RWPE2 (cell line): Measurements from ENCODE around the gene DPF3.

ENCODE experiments used
- ATAC-seq: fragments of 200-7000 bp; cut with Tn5 transposase; 3 replicates; pipeline ENCODE4 v1.9.1; 2021; ENCODE audit warnings: low read depth
- DNase-seq: peaks from one replicate; pipeline ENCODE4 v3.0.0-alpha.2; 2020; ENCODE audit warnings: low spot score
- H3K27ac ChIP-seq: fragments of 450-650 bp; 2 replicates; pipeline ENCODE4 v1.5.1; 2017; ENCODE audit warnings: mild to moderate bottlenecking; ENCODE audit not compliant: poor library complexity, severe bottlenecking
- H3K27me3 ChIP-seq: fragments of 250-450 bp; sonication (Bioruptor Pico); 2 replicates; pipeline ENCODE4 v1.5.1; 2021; ENCODE audit warnings: mild to moderate bottlenecking, moderate library complexity; ENCODE audit not compliant: insufficient read depth, poor library complexity, severe bottlenecking
- H3K36me3 ChIP-seq: fragments of 250-450 bp; sonication (Bioruptor Pico); 2 replicates; pipeline ENCODE4 v1.5.1; 2020; ENCODE audit warnings: low read depth, mild to moderate bottlenecking, moderate library complexity
- H3K4me1 ChIP-seq: fragments of 250-450 bp; sonication (Bioruptor Pico); 2 replicates; pipeline ENCODE4 v1.5.1; 2021; ENCODE audit warnings: mild to moderate bottlenecking, moderate library complexity; ENCODE audit not compliant: insufficient read depth, poor library complexity, severe bottlenecking
- H3K4me3 ChIP-seq: fragments of 250-450 bp; sonication (Bioruptor Pico); 2 replicates; pipeline ENCODE4 v1.5.1; 2021; ENCODE audit warnings: mild to moderate bottlenecking, moderate library complexity; ENCODE audit not compliant: severe bottlenecking
- H3K9me3 ChIP-seq: fragments of 250-450 bp; sonication (Bioruptor Pico); 2 replicates; pipeline ENCODE4 v1.5.1; 2021; ENCODE audit warnings: mild to moderate bottlenecking, moderate library complexity; ENCODE audit not compliant: severe bottlenecking
- CTCF ChIP-seq: fragments of 450-650 bp; IDR thresholded peaks from one replicate; pipeline ENCODE4 v1.5.1; 2017; ENCODE audit warnings: mild to moderate bottlenecking, moderate library complexity; ENCODE audit not compliant: poor library complexity, severe bottlenecking

Gene DPF3

GRCh38 chr14:72740966-72741825, 152.7 kb downstream of the DPF3 start:
- no peak for ATAC-seq
- no peaks in the 10 kb centered on the region for H3K9me3 ChIP-seq
- H3K4me1 ChIP-seq = peaks cover 11% of the 10 kb centered on the region
- no peaks in the 10 kb centered on the region for H3K27me3 ChIP-seq
- H3K4me3 ChIP-seq = no peak overlapping the region
- no peak for TF ChIP-seq CTCF
- no peak for DNase-seq
- no peak overlapping the region for H3K27ac ChIP-seq
- no peaks in the 10 kb centered on the region for H3K36me3 ChIP-seq

- DNase-seq (no peak), ATAC-seq (no peak)
- no peak for TF ChIP-seq CTCF
- H3K9me3 ChIP-seq = no peaks in the 10 kb centered on the region
- no peaks in the 10 kb centered on the region for H3K36me3 ChIP-seq
- peaks cover 5% of the 10 kb centered on the region for H3K4me1 ChIP-seq
- no peak overlapping the region for H3K4me3 ChIP-seq
- no peaks in the 10 kb centered on the region for H3K27me3 ChIP-seq
- H3K27ac ChIP-seq = no peak overlapping the region
Measured at GRCh38 chr14:72740504-72740961, 153.4 kb downstream of the DPF3 start.

DNA sequence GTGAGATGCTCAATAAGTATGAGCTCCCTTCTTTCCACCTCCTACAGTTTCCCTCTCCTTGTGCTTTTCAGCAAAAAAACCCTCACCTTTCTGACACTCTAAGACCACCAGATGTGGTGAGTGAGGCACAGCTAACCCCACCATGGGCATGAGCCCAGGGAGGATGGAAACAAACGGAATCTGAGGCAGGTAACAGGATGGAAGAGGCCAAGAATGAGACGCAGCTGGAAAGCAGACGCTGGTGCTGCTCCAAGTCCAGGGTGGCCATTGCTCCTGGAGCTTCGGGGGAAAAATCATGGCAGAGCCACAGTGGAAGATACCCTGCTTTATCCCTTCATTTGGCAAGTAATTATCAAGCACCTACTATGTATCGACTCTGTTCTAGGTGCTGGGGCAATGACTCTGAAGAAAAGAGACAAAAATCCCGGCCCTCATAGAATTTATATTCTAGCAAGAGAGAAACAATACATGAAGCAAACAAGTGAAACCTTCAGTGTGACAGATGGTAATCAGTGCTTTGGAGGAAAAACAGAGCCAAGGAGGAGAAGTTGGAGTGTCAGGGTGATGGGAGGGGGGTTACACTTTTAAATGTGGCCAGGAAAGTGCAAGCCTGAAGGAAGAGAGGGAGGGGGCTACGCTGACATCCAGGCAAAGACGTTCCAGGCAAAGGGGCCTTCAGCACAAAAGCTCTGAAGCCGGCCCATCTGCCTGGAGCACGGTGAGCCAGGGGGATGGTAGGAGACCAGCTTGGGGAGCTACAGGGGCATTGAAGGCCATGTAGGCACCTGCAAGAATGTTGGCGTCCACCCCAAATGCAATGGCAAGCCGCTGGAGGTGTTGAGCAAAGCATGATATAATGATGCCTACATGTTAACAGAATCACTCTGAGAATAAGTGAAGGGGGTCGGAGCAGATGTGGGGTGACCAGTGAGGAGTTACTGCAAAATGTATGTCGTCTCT, 154.2 kb downstream of the DPF3 start:
- no peaks in the 10 kb centered on the region for H3K4me1 ChIP-seq

DNA sequence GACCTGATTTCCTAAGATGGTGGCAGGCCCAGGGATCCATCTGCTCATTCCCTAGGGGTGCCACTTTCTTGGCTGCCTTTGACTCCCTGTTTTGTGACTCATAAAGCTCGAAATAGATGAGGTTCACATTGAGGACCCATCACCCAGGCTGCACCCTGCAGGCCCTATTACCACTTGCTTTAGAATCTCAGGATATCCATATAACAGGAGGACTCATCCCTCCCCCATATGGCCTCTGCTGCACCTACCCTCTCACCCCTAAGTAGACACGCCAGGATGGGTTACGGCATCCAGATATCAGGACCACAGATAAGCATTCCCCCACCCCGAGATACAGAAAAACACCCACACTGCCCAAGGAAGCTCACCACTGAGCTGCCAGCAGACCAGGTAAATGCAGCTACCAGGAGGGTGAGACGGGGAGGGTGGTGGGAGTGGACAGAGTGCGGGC, 155.7 kb downstream of the DPF3 start:
- ATAC-seq = no peak

More for the DNA sequence above, 154.2 kb downstream of the DPF3 start:
- Histone ChIP-seq H3K27ac (no peak overlapping the region), H3K36me3 (no peaks in the 10 kb centered on the region), H3K9me3 (no peaks in the 10 kb centered on the region), H3K4me3 (no peak overlapping the region), H3K27me3 (no peaks in the 10 kb centered on the region)
- no peak for DNase-seq
- TF ChIP-seq CTCF = no peak
- no peak for ATAC-seq

More for the DNA sequence above, 155.7 kb downstream of the DPF3 start:
- Histone ChIP-seq H3K9me3 (no peaks in the 10 kb centered on the region), H3K36me3 (no peaks in the 10 kb centered on the region), H3K27me3 (peaks cover 7% of the 10 kb centered on the region), H3K27ac (no peak overlapping the region), H3K4me3 (no peak overlapping the region), H3K4me1 (no peaks in the 10 kb centered on the region)
- DNase-seq = no peak
- no peak for TF ChIP-seq CTCF
